ENCODE measurements around the gene UPK3BL1.
"Not testable (repeated sequence)": the region's sequence is repeated elsewhere in the genome, so short reads cannot be mapped to it uniquely, and the experiment has no call there.

The UPK3BL1 gene

GRCh38 chr7:102642691-102643090 is at the start of gene UPK3BL1:
Gene UPK3BL1, minus strand, starts transcription at chr7:102642791. Its CDS starts 50 bp downstream, at chr7:102642741.
- DNase-seq: not testable (repeated sequence)

GRCh38 chr7:102690602-102691001 is 48.0 kb upstream of the UPK3BL1 start:
- not testable (repeated sequence) for DNase-seq

GRCh38 chr7:102689436-102690282 is 47.1 kb upstream of the UPK3BL1 start:
- not testable (repeated sequence) for DNase-seq

GRCh38 chr7:102688299-102689036 is 45.9 kb upstream of the UPK3BL1 start:
- DNase-seq: not testable (repeated sequence)

DNA sequence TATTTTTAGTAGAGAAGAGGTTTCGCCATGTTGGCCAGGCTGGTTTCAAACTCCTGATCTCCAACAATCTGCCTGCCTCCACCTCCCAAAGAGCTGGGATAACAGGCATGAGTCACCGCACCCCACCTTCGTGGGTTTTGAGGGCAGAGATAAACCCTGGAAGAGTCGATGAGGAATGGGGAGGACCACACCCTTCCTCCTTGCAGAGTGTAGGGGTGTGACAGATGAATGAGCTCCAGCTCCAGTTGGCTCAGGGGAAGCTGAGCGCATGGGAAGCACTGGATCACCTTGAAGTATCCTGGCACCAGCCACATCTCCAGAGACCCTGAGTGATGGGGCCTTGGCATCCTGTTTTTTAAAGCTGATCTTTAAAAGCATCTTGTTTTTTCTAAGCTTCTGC is 40.0 kb upstream of the UPK3BL1 start:
- DNase-seq: not testable (repeated sequence)

DNA sequence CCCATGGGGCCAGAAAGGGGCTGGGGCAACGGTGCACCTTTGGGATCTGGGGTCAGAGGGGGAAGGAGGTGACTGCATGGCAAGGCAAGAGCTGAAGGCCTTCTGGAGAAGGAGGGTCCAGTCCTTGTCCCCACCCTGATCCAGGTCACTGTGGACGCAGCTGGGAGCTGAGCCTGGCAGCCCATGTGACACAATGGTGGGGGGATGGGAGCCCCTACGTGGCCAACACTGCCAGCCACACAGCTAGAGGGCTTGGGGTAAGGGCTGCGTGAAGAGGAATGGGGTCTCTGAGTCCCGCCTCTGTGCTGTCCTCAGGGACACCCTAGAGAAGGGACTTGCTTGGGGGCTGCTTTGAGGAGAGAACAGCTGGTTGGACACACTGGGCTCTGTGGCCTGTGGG is 38.2 kb upstream of the UPK3BL1 start:
- not testable (repeated sequence) for DNase-seq

DNA sequence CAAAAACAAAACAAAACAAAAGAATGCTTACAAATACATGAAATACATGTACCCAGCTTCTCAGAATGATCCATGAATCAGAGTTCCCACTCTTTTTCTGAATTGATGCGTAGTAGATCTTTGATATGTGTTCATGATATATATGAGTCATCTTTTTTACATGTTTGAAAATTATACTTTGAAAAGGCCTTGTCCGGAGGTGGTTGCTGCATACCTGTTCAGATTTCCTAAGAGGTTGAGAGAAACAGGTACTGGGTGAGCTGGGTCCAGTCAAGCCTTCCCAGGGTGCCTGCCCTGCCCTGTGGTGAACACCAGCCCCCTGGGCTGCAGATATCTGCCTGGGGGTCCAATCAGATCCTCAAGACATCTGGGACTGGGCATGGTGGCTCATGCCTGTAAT is 33.0 kb upstream of the UPK3BL1 start:
- not testable (repeated sequence) for DNase-seq

DNA sequence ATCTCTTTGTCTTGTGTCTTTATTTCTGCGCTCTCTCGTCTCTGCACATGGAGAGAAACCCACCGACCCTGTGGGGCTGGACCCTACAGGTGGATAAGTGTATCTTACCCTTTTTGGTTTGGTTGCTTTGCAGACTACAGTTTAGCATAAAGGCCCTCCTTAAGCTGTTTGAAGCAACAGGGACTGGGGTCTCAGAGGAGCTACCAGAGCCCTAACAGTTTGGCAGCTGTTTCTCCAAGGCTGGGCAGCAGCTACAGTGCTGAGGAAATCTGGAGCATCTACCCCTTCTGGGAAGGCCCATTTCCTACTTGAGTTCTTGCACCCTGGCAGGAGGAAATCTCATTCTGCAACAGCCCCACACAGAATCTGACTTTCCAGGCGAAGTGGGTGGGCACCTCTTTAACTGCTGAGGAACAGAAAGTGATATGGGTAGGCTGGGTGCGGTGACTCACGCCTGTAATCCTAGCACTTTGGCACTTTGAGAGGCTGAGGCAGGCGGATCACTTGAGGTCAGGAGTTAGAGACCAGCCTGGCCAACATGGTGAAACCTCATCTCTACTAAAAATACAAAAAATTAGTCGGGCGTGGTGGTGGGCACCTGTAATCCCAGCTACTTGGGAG is 31.0 kb upstream of the UPK3BL1 start:
- DNase-seq: not testable (repeated sequence)

- not testable (repeated sequence) for DNase-seq
Observed at GRCh38 chr7:102671956-102672307, 29.3 kb upstream of the UPK3BL1 start.

DNA sequence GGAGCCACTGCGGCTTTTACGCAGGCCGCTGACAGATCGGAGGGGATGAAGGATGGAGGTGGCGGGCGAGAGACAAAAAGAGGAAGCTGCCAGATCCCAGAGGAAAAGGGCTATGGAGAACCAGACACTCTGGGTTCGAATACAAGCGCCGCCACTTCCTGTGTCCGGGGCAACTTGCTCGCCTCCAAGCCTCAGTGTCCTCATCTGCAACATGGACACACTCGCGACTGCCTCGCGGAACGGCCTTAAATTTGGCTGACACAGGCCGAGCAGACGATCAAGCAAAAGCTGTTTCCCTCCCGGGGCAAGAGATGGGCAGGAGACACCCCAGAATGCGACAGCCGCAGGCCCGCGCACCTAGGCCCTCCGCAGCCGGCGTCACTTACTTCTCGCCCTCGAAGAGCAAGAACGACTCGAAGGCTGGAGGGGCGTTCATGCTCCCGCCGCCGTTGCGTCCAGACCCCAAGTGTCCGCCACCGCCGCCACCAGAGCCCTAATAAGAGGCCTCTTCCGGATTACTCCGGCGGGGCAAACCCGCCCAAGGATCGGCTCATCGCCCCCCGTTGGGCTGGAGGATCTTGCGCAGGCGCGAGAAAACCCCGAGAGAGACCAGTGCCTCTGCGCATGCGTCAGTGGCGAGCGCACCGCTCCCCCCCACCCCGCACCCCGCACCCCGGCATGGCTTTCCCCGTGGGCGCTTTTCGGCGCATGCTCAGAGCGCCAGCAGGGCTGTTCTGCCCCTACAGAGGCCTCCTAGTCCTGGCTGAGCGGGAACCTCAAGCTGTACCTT is 28.8 kb upstream of the UPK3BL1 start, which contains the start of gene POLR2J2:
TSS of gene POLR2J2 (minus strand) at position 498 of the 790 bp plus-strand sequence. CDS start at position 436, 62 bp downstream.
- DNase-seq: not testable (repeated sequence)

GRCh38 chr7:102667523-102667922 is 24.9 kb upstream of the UPK3BL1 start:
- DNase-seq: not testable (repeated sequence)

- not testable (repeated sequence) for DNase-seq
Observed at GRCh38 chr7:102666850-102667249, 24.3 kb upstream of the UPK3BL1 start.

DNA sequence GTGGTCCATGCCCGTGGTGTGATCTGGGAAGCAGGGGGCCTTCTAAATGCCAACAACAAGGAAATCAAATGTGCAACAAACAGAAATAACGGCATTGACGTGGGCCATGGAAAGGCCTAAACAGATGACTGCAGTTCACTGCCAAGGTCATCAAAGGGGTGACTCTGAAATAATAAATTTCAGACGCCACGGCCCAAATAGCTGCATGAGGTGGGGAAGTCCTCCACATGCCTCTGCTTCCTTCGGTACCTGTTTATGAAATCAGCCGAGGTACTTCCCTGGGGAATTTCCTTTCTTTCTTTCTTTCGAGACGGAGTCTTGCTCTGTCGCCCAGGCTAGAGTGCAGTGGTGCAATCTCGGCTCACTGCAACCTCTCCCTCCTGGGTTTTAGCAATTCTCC is 22.2 kb upstream of the UPK3BL1 start:
- not testable (repeated sequence) for DNase-seq

- not testable (repeated sequence) for DNase-seq
Observed at GRCh38 chr7:102649924-102650323, 7.3 kb upstream of the UPK3BL1 start, which contains the start of gene SPDYE2B. Gene SPDYE2B, plus strand, starts transcription at chr7:102650319. Its CDS starts 2,030 bp downstream, at chr7:102652349.

GRCh38 chr7:102647813-102648212 is 5.2 kb upstream of the UPK3BL1 start:
- DNase-seq: not testable (repeated sequence)

GRCh38 chr7:102643404-102643803 is 813 bp upstream of the UPK3BL1 start:
- not testable (repeated sequence) for DNase-seq

GRCh38 chr7:102638848-102639247 is 3.7 kb downstream of the UPK3BL1 start:
- DNase-seq: not testable (repeated sequence)

DNA sequence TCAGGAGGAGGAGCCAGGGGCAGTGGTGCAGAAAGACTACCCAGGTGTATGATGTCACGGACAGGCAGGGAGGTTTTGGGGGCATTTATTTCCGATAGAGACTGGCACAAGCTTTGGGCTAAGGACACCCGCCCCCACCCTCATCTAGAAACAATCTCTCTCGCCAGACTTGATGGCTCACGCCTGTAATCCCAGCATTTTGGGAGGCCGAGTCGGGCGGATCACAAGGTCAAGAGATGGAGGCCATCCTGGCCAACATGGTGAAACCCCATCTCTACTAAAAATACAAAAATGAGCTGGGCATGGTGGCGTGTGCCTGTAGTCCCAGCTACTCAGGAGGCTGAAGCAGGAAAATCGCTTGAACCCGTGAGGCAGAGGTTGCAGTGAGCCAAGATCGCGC is 5.6 kb downstream of the UPK3BL1 start:
- not testable (repeated sequence) for DNase-seq

GRCh38 chr7:102635354-102635753 is 7.2 kb downstream of the UPK3BL1 start:
- not testable (repeated sequence) for DNase-seq

DNA sequence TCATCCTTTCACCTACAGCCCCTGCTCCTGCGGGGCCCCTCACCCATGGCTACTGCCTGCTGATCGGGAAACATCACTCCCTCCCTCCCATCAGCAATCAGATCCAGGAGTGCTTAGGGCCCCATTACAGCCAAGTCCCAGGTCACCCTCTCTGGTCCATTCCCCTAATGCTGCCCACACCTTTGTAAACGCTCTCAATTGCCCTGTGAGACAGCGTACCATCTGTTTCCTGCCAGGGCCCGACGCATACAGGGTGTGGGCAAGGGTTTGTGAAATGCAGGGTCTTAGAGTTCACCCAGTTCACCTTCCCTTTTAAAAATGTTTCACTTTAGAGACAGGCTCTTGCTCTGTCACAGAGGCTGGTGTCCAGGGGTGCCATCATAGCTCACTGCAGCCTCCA is 8.3 kb downstream of the UPK3BL1 start:
- DNase-seq: not testable (repeated sequence)

- DNase-seq: not testable (repeated sequence)
Observed at GRCh38 chr7:102630622-102631021, 12.0 kb downstream of the UPK3BL1 start.

GRCh38 chr7:102627271-102627904 is 15.2 kb downstream of the UPK3BL1 start:
- not testable (repeated sequence) for DNase-seq

All from 8988T (cell line).